ENCODE results near the gene LEP. TPM values are rescaled to one million over a fixed set of nuclear protein-coding genes. Genes with fewer than 3 reads are reported as not detected.
A peak's percentile ranks its signal among the peaks of the same experiment; 100 is the strongest.

LEP gene
- under 1 TPM; 0.19 to 0.42 (median 0.34) TPM for polyA plus RNA-seq (ENCODE audit: insufficient read length in 3 of 3)

DNA sequence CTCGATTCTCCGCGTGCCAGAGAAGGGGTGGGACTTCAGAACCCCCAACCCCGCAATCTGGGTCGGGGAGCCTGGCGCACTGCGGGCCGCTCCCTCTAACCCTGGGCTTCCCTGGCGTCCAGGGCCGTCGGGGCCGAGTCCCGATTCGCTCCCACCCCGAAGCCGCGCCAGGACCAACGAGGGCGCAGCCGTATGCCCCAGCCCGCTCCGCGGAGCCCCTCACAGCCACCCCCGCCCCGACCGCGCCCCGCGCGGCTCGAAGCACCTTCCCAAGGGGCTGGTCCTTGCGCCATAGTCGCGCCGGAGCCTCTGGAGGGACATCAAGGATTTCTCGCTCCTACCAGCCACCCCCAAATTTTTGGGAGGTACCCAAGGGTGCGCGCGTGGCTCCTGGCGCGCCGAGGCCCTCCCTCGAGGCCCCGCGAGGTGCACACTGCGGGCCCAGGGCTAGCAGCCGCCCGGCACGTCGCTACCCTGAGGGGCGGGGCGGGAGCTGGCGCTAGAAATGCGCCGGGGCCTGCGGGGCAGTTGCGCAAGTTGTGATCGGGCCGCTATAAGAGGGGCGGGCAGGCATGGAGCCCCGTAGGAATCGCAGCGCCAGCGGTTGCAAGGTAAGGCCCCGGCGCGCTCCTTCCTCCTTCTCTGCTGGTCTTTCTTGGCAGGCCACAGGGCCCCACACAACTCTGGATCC lies at the start of gene LEP:
Gene LEP, plus strand, starts transcription at position 583 of the 691 bp plus-strand sequence. CDS start 10,741 bp downstream, outside the sequence.
- DNase-seq (ENCODE audit: low read depth in 3 of 3, low spot score in 2 of 3) = no peak

DNA sequence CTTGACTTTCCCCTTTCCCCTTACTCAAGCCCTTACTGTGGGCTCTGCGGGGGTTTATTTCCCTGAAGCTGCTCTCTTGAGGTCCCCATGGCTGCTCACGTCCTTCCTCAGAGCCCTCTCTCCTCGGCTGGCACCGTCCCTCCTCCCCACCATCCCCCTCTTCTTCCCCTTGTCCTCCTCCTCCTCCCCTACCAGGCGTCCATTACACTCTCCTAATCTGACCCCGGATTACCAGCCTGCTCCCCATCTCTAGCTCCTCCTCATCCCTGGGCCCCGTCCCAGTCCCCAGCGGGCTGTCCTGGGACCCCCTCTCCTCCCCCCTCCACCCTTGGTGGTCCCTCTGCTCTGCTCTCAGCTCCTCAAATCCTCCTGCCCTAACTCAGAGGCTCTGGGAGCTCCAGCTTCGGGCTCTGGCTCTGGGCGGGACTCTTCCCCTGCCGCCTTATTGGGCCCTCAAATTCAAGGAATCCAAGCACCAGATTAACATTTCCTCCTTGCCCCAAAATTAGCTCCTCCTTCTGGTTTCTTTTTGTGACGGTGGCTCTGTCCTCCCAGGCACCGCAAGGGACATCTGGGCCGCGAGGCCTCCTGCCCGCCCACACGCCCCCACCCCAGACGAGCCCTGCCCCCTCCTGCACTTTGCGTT lies 48.5 kb upstream of the LEP start:
- DNase-seq (ENCODE audit: low read depth in 3 of 3, low spot score in 2 of 3) = no peak

DNA sequence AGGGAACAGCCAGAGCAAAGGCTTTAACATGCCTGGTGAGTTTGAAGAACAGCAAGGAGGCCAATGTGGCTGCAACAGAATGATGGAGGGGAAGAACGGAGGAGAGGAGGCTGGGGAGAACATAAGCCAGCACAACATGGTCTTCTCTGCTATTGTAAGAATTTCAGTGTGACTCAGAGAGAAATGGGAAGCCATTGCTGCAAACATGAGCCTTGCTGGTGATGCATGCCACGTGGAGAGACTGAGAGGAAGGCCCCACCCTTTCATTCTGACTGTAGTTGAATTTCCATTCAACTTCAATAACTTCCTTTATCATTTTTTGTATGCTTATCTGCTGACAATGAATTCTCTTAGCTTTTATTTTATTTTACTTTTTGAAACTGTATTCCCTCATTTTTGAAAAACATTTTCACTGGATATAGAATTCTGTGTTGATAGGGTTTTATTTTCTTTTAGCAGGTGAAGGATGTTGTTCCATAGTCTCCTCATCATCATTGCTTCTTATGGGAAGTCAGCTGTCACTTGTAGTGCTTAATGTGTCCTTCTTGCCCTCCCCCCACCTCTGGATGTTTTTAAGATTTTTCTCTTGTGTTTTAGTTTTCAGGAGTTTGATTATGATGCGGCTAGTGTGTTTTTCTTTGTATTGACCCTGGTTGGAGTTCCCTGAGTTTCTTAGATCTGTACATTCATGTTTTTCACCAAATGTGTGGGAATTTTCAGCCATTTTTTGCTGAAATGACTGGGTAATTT lies 46.4 kb upstream of the LEP start:
- DNase-seq (ENCODE audit: low read depth in 3 of 3, low spot score in 2 of 3) = no peak

DNA sequence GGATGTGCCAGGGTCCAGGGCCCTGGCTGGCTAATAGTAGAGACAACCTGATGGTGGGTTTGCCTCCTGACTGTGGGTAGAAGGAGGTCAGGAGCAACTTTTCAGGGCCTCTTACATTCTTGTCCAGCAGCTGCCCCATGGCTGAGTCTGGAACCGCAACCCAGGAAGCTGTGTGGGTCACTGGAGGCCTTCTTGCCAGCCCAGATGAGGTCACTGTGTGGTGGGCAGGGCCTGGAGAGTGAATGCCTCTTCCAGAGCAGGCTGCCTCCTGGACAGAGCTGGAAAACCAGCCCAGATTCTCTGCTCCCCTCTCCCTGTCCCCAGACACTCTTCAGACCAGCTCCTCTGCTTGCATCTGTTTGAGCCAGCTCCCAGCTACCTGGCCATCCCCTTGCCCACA lies 43.5 kb upstream of the LEP start:
- DNase-seq (ENCODE audit: low read depth in 3 of 3, low spot score in 2 of 3) = no peak

DNA sequence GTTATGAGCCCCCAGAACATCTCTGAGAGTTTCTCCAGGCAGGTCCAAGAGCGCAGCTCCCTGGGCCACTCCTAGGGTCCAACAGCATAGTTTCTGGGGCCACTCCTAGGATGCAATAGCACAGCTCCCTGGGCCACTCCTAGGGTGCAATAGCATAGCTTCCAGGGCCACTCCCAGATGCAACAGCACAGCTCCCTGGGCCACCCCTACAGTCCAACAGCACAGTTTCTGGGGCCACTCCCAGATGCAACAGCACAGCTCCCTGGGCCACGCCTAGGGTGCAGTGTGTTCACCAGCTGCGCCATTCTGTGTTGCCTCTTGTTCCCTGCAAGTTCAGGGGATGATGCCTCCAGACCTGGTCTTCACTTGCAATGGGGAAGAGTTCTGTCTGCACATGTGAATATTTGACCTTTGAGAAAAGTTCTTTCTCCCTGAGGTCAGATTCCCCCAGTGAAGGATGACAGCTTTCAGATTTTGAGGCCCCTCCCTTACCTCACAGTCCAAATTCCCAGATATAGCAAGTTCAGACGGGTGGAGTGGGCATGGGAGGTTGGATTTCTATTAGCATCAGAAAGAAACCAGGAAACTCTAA lies 43.0 kb upstream of the LEP start:
- DNase-seq (ENCODE audit: low read depth in 3 of 3, low spot score in 2 of 3) = no peak

DNA sequence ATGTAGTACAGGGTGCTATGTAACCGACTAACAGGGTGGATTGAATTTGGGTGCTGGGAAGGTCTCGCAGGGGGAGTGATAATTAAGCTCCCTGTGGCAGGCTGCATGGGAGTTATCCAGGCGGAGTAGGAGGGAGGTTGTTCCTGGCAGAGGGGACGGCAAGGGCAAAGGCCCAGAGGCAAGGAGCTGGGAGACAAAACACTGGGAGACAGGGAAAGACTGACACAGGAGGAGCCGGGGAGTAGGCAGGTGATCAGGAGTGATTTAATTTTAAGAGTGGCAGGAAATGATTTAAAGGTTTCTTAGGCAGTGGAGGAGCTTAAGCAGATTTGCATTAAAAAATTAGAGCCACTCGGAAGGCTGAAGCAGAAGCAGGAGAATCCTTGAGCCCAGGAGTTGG lies 40.7 kb upstream of the LEP start:
- no peak for DNase-seq (ENCODE audit: low read depth in 3 of 3, low spot score in 2 of 3)

DNA sequence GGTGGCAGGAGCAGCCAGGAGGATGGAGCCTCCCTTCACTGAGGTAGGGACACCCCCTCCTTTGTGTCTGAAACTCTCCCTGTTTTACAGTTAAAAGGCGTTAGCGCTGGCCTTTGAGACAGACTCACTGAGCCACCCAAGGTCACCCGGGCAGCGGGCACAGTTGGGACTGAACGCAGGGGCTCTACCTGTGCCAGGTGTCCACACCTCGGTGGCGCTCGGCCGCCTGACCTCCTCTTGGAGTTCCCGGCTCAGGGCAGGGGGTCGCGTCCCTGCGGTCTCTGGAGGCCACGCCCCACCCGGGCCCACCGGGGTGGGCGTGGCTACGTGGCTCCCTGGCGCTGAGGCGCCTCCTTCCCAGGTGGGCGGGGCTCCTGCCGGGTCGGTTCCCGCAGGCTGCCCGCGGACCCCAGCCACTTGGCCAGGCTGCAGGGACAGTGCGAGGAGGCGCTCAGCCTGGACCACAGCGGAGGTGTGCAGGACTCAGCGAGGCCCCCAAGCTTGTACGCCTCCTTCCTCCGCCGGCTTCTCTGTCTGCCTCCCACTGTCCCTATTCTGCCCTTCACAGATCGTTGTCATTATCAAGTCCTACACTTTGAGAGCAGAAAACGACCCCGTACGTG lies 39.9 kb upstream of the LEP start:
- DNase-seq (ENCODE audit: low read depth in 3 of 3, low spot score in 2 of 3) = no peak

DNA sequence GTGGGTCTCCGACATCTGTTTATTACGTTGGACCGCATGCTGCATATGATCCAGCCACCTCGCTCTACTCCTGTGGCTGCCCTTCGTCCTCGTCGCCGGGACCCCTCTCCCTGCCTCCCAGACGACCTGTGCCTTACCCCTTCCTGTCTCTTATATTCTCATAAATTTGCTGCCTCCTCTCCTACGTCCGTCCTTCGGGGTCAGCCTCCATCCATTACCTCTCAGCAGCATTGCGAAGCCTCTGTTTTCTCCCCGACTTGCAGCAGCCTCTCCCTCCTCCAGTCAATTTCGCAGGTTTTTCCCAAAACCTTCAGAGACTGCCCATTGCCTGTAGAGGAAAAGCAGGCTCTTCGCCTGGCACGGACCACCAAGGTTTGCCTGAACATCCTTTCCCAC lies 39.4 kb upstream of the LEP start:
- no peak for DNase-seq (ENCODE audit: low read depth in 3 of 3, low spot score in 2 of 3)

DNA sequence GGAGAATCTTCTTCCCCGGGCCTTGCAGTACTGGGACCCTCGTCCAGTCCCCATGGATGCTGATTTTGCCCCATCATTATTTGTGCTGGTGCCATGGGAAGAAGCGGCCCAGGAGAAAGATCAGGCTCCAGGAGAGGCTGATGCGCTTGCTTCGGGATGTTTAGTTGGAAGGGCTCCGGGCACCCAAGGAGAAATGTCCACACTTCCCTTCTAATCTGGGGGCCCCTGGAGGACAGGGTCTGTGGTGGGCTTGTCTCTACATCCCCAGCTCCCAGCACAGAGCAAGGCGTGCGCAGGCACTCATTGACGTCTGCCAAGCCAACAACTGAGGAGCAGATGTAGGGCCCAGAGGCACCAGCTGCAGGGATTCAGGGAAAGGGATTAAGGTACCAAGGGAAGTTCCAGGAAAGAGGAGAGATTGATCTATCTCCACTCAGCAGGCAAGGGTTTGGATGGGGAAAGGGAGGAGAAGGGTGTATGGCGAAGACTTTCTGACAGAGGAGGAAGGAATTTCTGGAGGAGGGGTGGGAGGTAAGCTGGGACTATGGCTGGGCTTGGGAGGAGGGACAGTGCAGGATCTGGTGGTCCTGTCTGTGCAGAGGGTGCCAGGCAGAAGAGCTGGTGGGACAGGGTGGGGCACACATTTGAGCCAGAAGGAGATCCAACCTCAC lies 38.7 kb upstream of the LEP start:
- no peak for DNase-seq (ENCODE audit: low read depth in 3 of 3, low spot score in 2 of 3)

DNA sequence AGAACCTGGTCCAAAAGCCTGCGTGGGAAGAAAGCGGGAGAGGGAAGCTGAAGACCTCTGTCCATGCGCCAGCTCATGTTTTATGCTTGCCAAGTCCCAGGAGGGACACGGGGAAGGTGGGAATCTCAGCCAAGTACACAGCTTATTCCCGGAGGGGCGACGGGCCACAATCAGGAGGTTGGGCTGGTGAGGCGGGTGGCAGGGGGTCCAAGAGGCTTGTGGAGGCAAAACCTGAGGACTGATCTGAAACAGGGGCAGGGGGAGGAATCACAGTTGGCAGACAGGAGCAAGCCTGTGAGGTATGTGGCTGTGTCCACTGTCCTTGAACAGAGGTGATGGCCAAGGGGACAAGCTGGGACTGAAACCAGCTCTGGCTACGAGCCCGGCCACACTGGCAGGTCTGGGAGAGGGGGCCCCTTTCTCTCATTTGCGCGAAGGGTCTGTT lies 38.0 kb upstream of the LEP start:
- no peak for DNase-seq (ENCODE audit: low read depth in 3 of 3, low spot score in 2 of 3)

DNA sequence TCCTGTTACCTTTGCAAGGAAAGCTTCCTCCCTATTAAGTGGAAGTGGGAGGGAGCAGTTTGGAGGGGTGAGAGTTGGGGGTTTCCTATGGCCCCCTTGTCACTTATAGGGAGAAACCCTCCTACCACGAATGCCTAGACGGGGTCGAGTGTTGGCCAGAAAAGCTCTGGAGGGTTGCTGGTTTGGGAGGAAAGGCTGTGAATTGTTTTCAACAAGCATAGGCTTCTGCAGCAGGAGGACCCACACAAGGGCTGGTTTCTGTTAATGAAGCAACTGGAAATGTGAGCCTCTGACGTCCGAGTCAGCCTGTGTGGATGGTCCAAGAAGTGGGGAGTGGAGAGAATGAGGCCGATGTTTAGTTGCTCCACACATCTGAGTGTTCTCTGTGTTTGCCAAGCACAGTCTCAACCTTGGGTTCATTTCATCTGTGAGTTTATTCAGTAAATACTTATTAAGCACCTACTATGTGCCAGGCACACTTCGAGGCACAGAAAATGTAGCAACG lies 37.3 kb upstream of the LEP start:
- DNase-seq (ENCODE audit: low read depth in 3 of 3, low spot score in 2 of 3) = no peak

DNA sequence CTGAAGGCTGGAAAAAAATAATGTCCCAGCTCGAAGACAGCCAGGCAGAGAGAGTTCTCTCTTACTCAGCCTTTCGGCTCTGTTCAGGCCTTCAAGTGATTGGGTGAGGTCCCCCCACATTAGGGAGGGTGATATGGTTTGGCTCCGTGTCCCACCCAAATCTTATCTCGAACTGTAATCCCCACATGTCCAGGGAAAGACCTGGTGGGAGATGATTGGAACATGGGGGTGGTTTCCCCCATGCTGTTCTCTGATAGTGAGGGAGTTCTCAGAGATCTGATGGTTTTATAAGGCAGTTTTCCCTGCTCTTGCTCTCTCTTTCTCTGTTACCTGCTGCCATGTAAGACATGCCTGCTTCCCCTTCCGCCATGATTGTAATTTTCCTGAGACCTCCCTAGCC lies 36.6 kb upstream of the LEP start:
- no peak for DNase-seq (ENCODE audit: low read depth in 3 of 3, low spot score in 2 of 3)

DNA sequence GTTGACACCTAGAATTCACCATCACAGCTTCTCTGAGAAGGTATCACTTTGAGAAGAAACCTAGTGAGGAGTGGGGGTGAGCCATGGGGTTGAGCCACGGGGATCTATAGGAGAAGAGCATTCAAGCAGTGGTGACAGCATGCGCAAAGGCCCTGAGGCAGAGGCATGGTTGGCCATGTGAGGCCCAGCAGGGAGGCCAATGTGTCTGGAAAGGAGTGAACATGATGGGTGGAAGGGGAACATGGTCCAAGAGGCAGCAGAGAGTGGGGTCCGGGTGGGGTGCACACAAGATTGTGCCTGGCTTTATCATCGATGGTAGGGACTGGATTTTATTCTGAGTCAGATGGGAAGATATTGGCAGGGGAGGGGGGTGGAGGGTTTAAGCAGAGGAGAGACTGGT lies 36.0 kb upstream of the LEP start:
- DNase-seq (ENCODE audit: low read depth in 3 of 3, low spot score in 2 of 3) = no peak

DNA sequence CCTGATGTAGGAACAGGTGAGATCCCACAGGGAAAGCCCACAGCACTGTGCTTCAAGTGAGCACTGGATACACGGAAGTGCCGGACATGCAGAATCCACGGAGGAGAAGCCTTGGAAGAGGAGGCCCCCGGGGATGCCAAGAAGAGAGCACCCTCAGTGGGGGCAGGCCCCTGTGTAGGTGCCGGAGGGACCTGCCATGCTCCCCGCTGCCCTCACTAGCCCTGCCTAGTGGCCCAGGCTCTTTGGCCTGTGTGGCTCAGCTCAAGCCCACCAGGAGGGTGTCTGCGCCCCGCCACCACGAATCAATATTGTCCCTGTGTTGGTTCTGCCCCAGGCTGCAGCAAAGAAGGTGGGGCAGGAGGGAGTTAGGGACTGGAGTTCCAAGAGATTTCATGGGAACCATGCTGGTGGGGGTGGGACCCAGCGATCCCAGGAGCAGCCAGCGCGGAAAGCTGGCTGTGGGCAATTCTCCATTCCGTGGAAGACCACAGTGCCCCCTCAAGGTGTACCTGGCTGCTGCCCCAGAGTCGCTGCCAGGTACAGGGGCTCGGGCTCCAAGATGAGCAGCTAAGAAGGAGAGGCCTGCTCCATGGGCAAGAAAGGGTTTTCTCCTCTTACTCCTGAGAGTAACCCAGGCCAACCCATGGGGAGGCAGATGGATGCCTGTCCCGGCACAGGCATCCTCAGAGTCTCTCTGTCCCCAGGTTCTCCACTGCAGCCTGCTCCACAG lies 34.9 kb upstream of the LEP start:
- no peak for DNase-seq (ENCODE audit: low read depth in 3 of 3, low spot score in 2 of 3)

DNA sequence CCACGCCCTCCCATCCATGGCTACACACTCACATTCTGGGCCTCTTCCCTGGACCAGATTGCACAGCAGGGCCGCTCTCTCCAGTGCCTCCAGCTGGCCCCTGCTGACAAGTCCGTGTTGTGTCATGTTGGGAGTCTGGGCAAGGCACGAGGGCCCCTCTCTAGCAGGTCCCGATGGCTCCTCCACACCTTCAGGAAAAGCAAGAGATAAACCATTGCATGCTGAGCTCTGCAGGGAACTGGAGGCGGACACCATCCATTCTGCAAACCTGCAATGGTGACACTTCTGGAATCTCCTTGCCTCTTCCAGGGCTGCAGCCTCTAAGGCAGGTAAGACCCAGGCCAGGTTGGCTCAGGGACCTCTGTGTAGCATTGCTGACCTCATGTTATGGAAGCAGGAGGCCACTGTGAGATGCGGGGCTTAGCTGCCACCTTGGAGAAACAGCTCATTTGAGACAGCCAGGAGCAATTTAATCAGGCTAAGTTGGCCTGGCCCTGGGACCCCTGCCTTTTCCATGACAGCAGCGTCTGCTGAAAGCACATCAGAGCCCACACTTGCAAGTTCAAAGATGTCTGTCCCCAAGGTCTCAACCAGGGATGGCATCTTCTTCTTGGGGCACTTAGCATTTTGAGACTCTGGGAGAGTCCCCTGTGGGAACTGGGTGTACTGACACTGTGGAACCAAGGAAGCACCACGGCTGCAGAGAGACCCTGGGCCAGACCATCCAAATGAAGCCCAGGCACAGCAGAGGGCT lies 34.2 kb upstream of the LEP start:
- DNase-seq (ENCODE audit: low read depth in 3 of 3, low spot score in 2 of 3) = no peak

DNA sequence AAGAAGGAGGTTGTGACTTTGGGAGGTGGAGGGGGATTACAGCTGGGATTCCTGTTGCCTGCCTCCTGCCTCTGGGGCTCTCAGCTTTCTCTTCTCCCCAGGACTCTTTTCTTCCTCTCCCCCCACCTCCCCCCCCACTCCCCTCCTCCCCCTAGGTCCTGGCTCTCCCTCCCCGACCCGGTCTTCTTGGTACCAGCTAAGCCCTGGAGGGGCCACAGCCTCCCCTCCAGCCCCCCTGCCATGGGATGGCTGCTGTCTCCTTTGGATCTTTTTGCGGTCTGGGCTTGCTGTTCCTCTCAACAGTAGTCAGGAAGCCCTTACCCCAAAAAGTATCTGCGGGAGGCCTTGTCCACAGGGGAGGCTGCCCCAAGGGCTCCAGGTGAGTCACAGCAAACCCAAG lies 33.5 kb upstream of the LEP start:
- no peak for DNase-seq (ENCODE audit: low read depth in 3 of 3, low spot score in 2 of 3)

DNA sequence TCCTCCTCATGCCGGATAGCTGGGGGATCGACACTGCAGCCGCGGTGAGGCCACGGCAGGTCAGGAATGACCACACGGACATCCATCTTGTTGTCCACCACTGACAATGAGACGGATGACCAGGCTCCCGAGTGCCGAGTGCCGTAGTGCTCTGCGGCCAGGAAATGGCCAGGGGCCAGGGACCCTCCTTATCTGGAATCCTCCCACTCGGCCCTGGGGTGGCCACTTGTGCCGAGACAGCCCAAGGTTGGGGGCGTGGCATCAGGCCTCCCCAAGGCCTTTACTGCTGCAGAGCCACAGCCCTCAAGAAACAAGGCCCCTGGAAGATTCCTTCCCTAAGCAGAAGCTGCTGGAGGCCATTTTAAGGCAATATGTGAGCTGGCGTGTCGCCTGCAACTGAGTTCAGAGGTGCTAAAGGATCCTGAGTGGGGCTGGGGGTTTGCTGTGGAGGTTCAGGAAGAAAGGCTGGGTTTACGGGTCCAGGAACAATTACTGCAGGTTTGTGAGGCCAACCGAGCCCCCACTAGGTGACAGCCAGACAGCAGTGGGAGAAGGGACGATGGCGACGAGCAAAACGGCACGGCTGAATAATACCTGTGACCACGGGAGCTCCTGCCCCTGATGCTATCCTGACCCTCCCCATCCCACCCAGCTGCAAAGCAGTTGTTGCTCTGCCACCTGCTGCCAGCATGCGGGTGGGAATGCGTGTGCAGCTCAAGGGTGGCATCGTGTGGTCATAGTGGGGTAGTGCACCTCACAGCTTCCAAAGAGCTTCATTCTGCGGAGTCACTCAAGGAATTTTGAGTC lies 31.6 kb upstream of the LEP start:
- peak; percentile 47 to 71 (median 71) for DNase-seq (ENCODE audit: low read depth in 3 of 3, low spot score in 2 of 3)

DNA sequence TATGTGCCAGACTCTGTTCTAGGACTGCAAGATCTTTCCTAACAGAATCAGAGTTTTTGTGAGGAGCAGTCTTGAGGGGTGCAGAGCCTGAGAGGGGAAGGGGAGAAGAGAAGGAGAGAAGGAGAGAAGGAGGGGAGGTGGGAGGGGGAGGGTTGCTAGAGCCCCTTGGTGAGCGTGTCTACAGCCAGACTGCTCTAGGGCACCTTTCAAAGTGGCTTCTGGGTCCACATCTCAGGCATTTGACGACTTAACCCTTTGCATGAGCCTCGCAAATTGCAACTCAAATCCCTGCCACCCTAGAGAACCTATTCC lies 31.1 kb upstream of the LEP start:
- DNase-seq (ENCODE audit: low read depth in 3 of 3, low spot score in 2 of 3) = no peak

All from right renal cortex interstitium (tissue), 3 donors.